MCF 10A (cell line): ENCODE data around the gene ZNF362. TPM values are rescaled to one million over a fixed set of nuclear protein-coding genes. Genes with fewer than 3 reads are reported as not detected.
"Not testable (repeated sequence)": the region's sequence is repeated elsewhere in the genome, so short reads cannot be mapped to it uniquely, and the experiment has no call there.

Experiments
- BruUV-seq: library from RNA; stranded (reverse); fragments of 400-500 nt; replicated peaks from 2 replicates; lab custom pipeline; 2021; lab: Mats Ljungman, UMichigan
- CTCF ChIA-PET: fragments of 300-600 bp; sonication (Branson Sonifier 250); formaldehyde crosslinking; extraction: SDS; loops from one replicate; lab custom pipeline; 2021; ENCODE audit warnings: antibody characterized with exemption, inconsistent platforms; lab: Yijun Ruan, JAX
- POLR2A ChIA-PET: fragments of 300-600, 350-650 bp; sonication (Branson Sonifier 250); formaldehyde crosslinking; extraction: SDS; loops from one replicate; lab custom pipeline; 2020; ENCODE audit warnings: antibody characterized with exemption, inconsistent platforms; lab: Yijun Ruan, JAX
- DNase-seq: peaks from one replicate; pipeline ENCODE4 v3.0.0-alpha.2; 2018; ENCODE audit not compliant: unreplicated experiment
- H3K27ac Mint-ChIP-seq: one replicate; pipeline ENCODE4 v1.8.0; 2022; ENCODE audit warnings: mild to moderate bottlenecking, low read depth, mixed read lengths; ENCODE audit not compliant: unreplicated experiment
- H3K27me3 Mint-ChIP-seq: one replicate; pipeline ENCODE4 v1.8.0; 2022; ENCODE audit warnings: mixed read lengths; ENCODE audit not compliant: insufficient read depth, unreplicated experiment
- H3K36me3 Mint-ChIP-seq: one replicate; pipeline ENCODE4 v1.8.0; 2022; ENCODE audit warnings: mild to moderate bottlenecking, moderate library complexity, mixed read lengths; ENCODE audit not compliant: insufficient read depth, unreplicated experiment
- H3K4me1 Mint-ChIP-seq: one replicate; pipeline ENCODE4 v1.8.0; 2022; ENCODE audit warnings: mixed read lengths; ENCODE audit not compliant: insufficient read depth, unreplicated experiment
- H3K4me3 Mint-ChIP-seq: one replicate; pipeline ENCODE4 v1.8.0; 2022; ENCODE audit warnings: mild to moderate bottlenecking, moderate library complexity, mixed read lengths; ENCODE audit not compliant: unreplicated experiment
- H3K9me3 Mint-ChIP-seq: one replicate; pipeline ENCODE4 v1.8.0; 2022; ENCODE audit warnings: mixed read lengths; ENCODE audit not compliant: unreplicated experiment
- CTCF ChIP-seq: fragments of 200-600 bp; IDR thresholded peaks from one replicate; pipeline ENCODE4 v1.8.0; 2022; ENCODE audit warnings: antibody characterized with exemption, mild to moderate bottlenecking; ENCODE audit not compliant: unreplicated experiment
- intact Hi-C: fragments of 100-400 bp; cut with micrococcal nuclease; formaldehyde crosslinking; loops from 2 replicates; pipeline ENCODE4 v1.14.1; 2022
- total RNA-seq: library from RNA; stranded (reverse); gene quantifications from 2 replicates; pipeline ENCODE4 v1.2.3, GENCODE V29; 2022

Gene ZNF362
- total RNA-seq, 1 experiment from 2014 or later, result 15.8 TPM

GRCh38 chr1:33305816-33306652 lies 49.7 kb downstream of the ZNF362 start:
- no TSS peak for BruUV-seq
- H3K4me3 Mint-ChIP-seq, result no peak overlapping the region
- H3K27ac Mint-ChIP-seq, result no peak overlapping the region
- H3K4me1 Mint-ChIP-seq, result no peaks in the 10 kb centered on the region
- H3K9me3 Mint-ChIP-seq, result no peaks in the 10 kb centered on the region
- H3K36me3 Mint-ChIP-seq, result peaks cover under 1% of the 10 kb centered on the region
- ChIA-PET POLR2A (no interaction called here), CTCF (interaction anchor here (2.5 kb wide), 1 partner anchor 10 kb away, joined by 32 read pairs; no protein-coding TSS in a partner anchor)
- no peak for TF ChIP-seq CTCF
- DNase-seq, result no peak
- H3K27me3 Mint-ChIP-seq, result no peaks in the 10 kb centered on the region
- intact Hi-C loops, result no loop called here

- Mint-ChIP-seq H3K9me3 (no peaks in the 10 kb centered on the region), H3K4me3 (no peak overlapping the region), H3K27ac (no peak overlapping the region), H3K27me3 (no peaks in the 10 kb centered on the region), H3K36me3 (no peaks in the 10 kb centered on the region), H3K4me1 (no peaks in the 10 kb centered on the region)
- BruUV-seq, result no TSS peak
- no peak for DNase-seq
- ChIA-PET POLR2A (no interaction called here), CTCF (interaction anchor here (2.5 kb wide), 1 partner anchor 11 kb away, joined by 32 read pairs; no protein-coding TSS in a partner anchor)
- intact Hi-C loops, result no loop called here
- no peak for TF ChIP-seq CTCF
Observed at GRCh38 chr1:33306653-33307493, 50.6 kb downstream of the ZNF362 start.

GRCh38 chr1:33307494-33307864 lies 51.2 kb downstream of the ZNF362 start:
- ChIA-PET CTCF (no interaction called here), POLR2A (no interaction called here)
- H3K27me3 Mint-ChIP-seq, result no peaks in the 10 kb centered on the region
- TF ChIP-seq CTCF, result no peak
- no peak for DNase-seq
- intact Hi-C loops, result no loop called here
- H3K36me3 Mint-ChIP-seq, result no peaks in the 10 kb centered on the region
- H3K27ac Mint-ChIP-seq, result no peak overlapping the region
- no peak overlapping the region for H3K4me3 Mint-ChIP-seq
- H3K4me1 Mint-ChIP-seq, result no peaks in the 10 kb centered on the region
- no peaks in the 10 kb centered on the region for H3K9me3 Mint-ChIP-seq
- no TSS peak for BruUV-seq

- H3K36me3 Mint-ChIP-seq, H3K27me3 Mint-ChIP-seq, intact Hi-C loops, H3K9me3 Mint-ChIP-seq, POLR2A ChIA-PET, BruUV-seq, H3K4me1 Mint-ChIP-seq, DNase-seq, H3K4me3 Mint-ChIP-seq, H3K27ac Mint-ChIP-seq: not testable (repeated sequence)
- CTCF ChIA-PET, result interaction anchor here (5.4 kb wide), 1 partner anchor 13 kb away, joined by 33 read pairs; no protein-coding TSS in a partner anchor
Observed at GRCh38 chr1:33309351-33309750, 53.1 kb downstream of the ZNF362 start.
